ENCODE measurements around the gene GABBR2. TPM values are rescaled to one million over a fixed set of nuclear protein-coding genes. Genes with fewer than 3 reads are reported as not detected.

The GABBR2 gene
- total and polyA plus RNA-seq, 2 donors (not counting 1 experiment from before 2014, with no cell fraction given) = 0.03 TPM; not detected in 1

DNA sequence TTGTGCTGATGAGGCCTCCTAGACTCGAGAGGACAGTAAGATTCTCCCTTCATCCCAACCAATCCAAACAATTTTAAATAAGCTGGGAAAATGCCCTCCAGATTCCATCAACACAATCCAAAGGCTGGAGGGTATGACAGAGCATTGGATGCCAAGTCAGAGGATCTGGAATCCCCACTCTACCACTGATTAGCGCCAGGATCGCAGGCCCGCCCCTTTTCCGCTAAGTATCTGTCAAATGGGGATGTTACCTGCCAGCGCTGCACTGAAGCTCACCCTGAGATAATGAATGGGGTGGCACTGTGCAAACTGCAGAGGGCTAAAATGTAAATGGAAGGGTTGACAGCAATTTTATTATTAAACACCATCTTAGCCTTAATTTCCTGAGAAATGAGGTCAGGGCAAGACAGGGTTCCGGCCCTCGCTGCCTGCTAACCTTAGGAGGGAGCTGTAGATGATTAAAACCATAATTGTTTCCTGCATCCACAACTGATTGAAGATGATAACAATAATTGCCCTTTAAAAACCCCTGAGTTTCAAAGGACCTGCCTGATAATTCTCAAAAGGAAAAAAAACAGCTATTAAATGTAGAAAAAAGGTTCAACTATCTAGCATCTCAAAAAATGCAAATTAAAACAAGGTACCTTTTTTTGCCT, 31.6 kb upstream of the GABBR2 start:
- Histone ChIP-seq H3K79me2 (ENCODE audit: control insufficient read depth, insufficient read depth, low read length) (no peaks in the 10 kb centered on the region), H3K36me3 (replicated peaks in 1 of 2; ENCODE audit: control extremely low read depth in 1 of 2, control insufficient read depth in 1 of 2, extremely low read depth in 1 of 2, insufficient read depth in 2 of 2, low read length in 1 of 2) (peaks cover 0 to 10% of the 10 kb centered on the region in 2 experiments), H3K4me2 (replicated peaks; ENCODE audit: low read depth, low read length, poor library complexity, severe bottlenecking) (no peak overlapping the region), H4K20me1 (ENCODE audit: control insufficient read depth, insufficient read depth, low read length, poor library complexity, severe bottlenecking) (no peaks in the 10 kb centered on the region), H3K4me1 (ENCODE audit: control insufficient read depth in 2 of 2, insufficient read depth in 2 of 2, low read length in 2 of 2) (no peaks in the 10 kb centered on the region), H3K9ac (ENCODE audit: low read length) (no peak overlapping the region), H3K27ac (ENCODE audit: low read length in 2 of 2) (no peak overlapping the region), H3K4me3 (ENCODE audit: control extremely low read depth in 1 of 5, extremely low read depth in 1 of 5, insufficient read depth in 1 of 5, low read depth in 2 of 5, low read length in 4 of 5) (no peak overlapping the region), H2AFZ (ENCODE audit: insufficient read depth, low read depth, low read length, poor library complexity, severe bottlenecking) (no peak overlapping the region), H3K9me3 (ENCODE audit: control extremely low read depth in 1 of 3, control insufficient read depth in 2 of 3, insufficient read depth in 1 of 3, low read length in 2 of 3) (peaks cover 0 to 9% (median 0%) of the 10 kb centered on the region in 3 donors), H3K27me3 (replicated peaks in 1 of 4; ENCODE audit: control extremely low read depth in 1 of 4, control insufficient read depth in 3 of 4, insufficient read depth in 4 of 4, low read length in 3 of 4) (no peaks in the 10 kb centered on the region)
- H3K4me3 Mint-ChIP-seq = no peak overlapping the region
- DNase-seq (no peak), ATAC-seq (ENCODE audit: low read depth) (no peak)
- 100% methylated on average over 2 of the region's 8 CpGs for WGBS (ENCODE audit: insufficient coverage)
- TF ChIP-seq EZH2 (IDR thresholded peaks at IDR 0.05; ENCODE audit: borderline replicate concordance, insufficient read depth, low read depth, low read length, poor library complexity, severe bottlenecking) = no peak
- TF ChIP-seq, protein P1, sequence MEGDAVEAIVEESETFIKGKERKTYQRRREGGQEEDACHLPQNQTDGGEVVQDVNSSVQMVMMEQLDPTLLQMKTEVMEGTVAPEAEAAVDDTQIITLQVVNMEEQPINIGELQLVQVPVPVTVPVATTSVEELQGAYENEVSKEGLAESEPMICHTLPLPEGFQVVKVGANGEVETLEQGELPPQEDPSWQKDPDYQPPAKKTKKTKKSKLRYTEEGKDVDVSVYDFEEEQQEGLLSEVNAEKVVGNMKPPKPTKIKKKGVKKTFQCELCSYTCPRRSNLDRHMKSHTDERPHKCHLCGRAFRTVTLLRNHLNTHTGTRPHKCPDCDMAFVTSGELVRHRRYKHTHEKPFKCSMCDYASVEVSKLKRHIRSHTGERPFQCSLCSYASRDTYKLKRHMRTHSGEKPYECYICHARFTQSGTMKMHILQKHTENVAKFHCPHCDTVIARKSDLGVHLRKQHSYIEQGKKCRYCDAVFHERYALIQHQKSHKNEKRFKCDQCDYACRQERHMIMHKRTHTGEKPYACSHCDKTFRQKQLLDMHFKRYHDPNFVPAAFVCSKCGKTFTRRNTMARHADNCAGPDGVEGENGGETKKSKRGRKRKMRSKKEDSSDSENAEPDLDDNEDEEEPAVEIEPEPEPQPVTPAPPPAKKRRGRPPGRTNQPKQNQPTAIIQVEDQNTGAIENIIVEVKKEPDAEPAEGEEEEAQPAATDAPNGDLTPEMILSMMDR (IDR thresholded peaks at IDR 0.05) = no peak
- ChIA-PET CTCF (no interaction called here), POLR2A (no interaction called here)
- H3K4me1 Mint-ChIP-seq = no peaks in the 10 kb centered on the region
- no peak overlapping the region for H3K27ac Mint-ChIP-seq
- intact Hi-C loops (cut with micrococcal nuclease) = no loop called here
- no peaks in the 10 kb centered on the region for H3K27me3 Mint-ChIP-seq
- H3K9me3 Mint-ChIP-seq (ENCODE audit: insufficient read depth) = peaks cover 6% of the 10 kb centered on the region

DNA sequence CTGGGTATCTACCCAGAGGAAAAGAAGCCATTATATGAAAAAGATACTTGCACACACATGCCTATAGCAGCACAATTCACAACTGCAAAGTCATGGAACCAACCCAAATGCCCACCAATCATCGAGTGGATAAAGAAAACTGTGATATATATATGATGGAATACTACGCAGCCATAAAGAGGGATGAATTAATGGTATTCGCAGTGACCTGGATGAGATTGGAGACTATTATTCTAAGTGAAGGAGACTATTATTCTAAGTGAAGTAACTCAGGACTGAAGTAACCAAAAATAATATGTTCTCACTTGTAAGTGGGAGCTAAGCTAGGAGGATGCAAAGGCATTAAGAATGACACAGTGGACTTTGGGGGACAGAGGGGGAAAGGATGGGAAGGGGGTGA, 30.0 kb upstream of the GABBR2 start:
- no peaks in the 10 kb centered on the region for H3K4me1 ChIP-seq (ENCODE audit: control insufficient read depth in 2 of 2, insufficient read depth in 2 of 2, low read length in 2 of 2)
- Mint-ChIP-seq H3K27me3 (no peaks in the 10 kb centered on the region), H3K27ac (no peak overlapping the region), H3K4me3 (no peak overlapping the region), H3K4me1 (no peaks in the 10 kb centered on the region), H3K9me3 (ENCODE audit: insufficient read depth) (peaks cover 6% of the 10 kb centered on the region)
- no peak overlapping the region for H3K4me2 ChIP-seq (replicated peaks; ENCODE audit: low read depth, low read length, poor library complexity, severe bottlenecking)
- H3K79me2 ChIP-seq (ENCODE audit: control insufficient read depth, insufficient read depth, low read length) = no peaks in the 10 kb centered on the region
- POLR2A ChIA-PET = no interaction called here
- intact Hi-C loops (cut with micrococcal nuclease) = no loop called here
- H2AFZ ChIP-seq (ENCODE audit: insufficient read depth, low read depth, low read length, poor library complexity, severe bottlenecking) = no peak overlapping the region
- CTCF ChIA-PET = no interaction called here
- H3K9me3 ChIP-seq (ENCODE audit: control extremely low read depth in 1 of 3, control insufficient read depth in 2 of 3, insufficient read depth in 1 of 3, low read length in 2 of 3) = peaks cover 0 to 9% (median 0%) of the 10 kb centered on the region in 3 donors
- H3K36me3 ChIP-seq (replicated peaks in 1 of 2; ENCODE audit: control extremely low read depth in 1 of 2, control insufficient read depth in 1 of 2, extremely low read depth in 1 of 2, insufficient read depth in 2 of 2, low read length in 1 of 2) = peaks cover 0 to 8% of the 10 kb centered on the region in 2 experiments
- TF ChIP-seq, protein P1 (IDR thresholded peaks at IDR 0.05) = no peak
- TF ChIP-seq EZH2 (IDR thresholded peaks at IDR 0.05; ENCODE audit: borderline replicate concordance, insufficient read depth, low read depth, low read length, poor library complexity, severe bottlenecking) = no peak
- no peak overlapping the region for H3K9ac ChIP-seq (ENCODE audit: low read length)
- WGBS (ENCODE audit: insufficient coverage) = 100% methylated on average over 2 of the region's 3 CpGs
- H3K27me3 ChIP-seq (replicated peaks in 1 of 4; ENCODE audit: control extremely low read depth in 1 of 4, control insufficient read depth in 3 of 4, insufficient read depth in 4 of 4, low read length in 3 of 4) = no peaks in the 10 kb centered on the region
- H3K4me3 ChIP-seq (ENCODE audit: control extremely low read depth in 1 of 5, extremely low read depth in 1 of 5, insufficient read depth in 1 of 5, low read depth in 2 of 5, low read length in 4 of 5) = no peak overlapping the region
- no peaks in the 10 kb centered on the region for H4K20me1 ChIP-seq (ENCODE audit: control insufficient read depth, insufficient read depth, low read length, poor library complexity, severe bottlenecking)
- DNase-seq (no peak), ATAC-seq (ENCODE audit: low read depth) (no peak)
- no peak overlapping the region for H3K27ac ChIP-seq (ENCODE audit: low read length in 2 of 2)

Measured in B cell (primary cell).